Measurements from ENCODE around the gene OVOL3. TPM values are rescaled to one million over a fixed set of nuclear protein-coding genes. Genes with fewer than 3 reads are reported as not detected.

The OVOL3 gene
- total RNA-seq, 1 experiment from 2014 or later = not detected

- BruUV-seq (replicated peaks) = no TSS peak
- intact Hi-C loops (cut with micrococcal nuclease; ENCODE audit: unreplicated experiment) = no loop called here
- Histone ChIP-seq H3K9me3 (ENCODE audit: insufficient read depth, low read depth) (no peaks in the 10 kb centered on the region), H3K36me3 (ENCODE audit: low read depth) (no peaks in the 10 kb centered on the region; the same call in 1 of the 2 replicates), H3K27me3 (ENCODE audit: insufficient read depth, low read depth) (no peaks in the 10 kb centered on the region), H3K4me3 (no peak within 1 kb of the TSS), H4K20me1 (ENCODE audit: insufficient read depth) (peaks cover 4% of the 10 kb centered on the region), H3K79me2 (ENCODE audit: low read depth) (no peaks in the 10 kb centered on the region), H3K9me2 (ENCODE audit: insufficient read depth) (no peaks in the 10 kb centered on the region), H2AFZ (no peak within 1 kb of the TSS), H3K4me1 (replicated peaks; ENCODE audit: insufficient read depth) (no peaks in the 10 kb centered on the region), H3K4me2 (no peak within 1 kb of the TSS), H3F3A (ENCODE audit: insufficient read depth, low read depth) (0 out of 2 replicates have a peak, but pooled peaks cover 5% of the 10 kb centered on the region), H3K27ac (no peak within 1 kb of the TSS)
- ChIA-PET POLR2A (ENCODE audit: unreplicated experiment) (no interaction called here), CTCF (no interaction called here)
- no peak for DNase-seq
- TF ChIP-seq EZH2 (IDR thresholded peaks at IDR 0.05; ENCODE audit: low read depth) (no peak), CTCF (conservative IDR thresholded peaks at IDR 0.05) (no peak)
Measured at GRCh38 chr19:36152352-36153091, 41.6 kb downstream of the OVOL3 start, which contains the start of gene COX7A1. COX7A1 (minus strand) TSS chr19:36152447; CDS start chr19:36152407, 40 bp downstream.

GRCh38 chr19:36153126-36153525, 42.2 kb downstream of the OVOL3 start:
- POLR2A ChIA-PET (ENCODE audit: unreplicated experiment) = no interaction called here
- Histone ChIP-seq H2AFZ (no peak overlapping the region), H3K4me1 (replicated peaks; ENCODE audit: insufficient read depth) (no peaks in the 10 kb centered on the region), H3K27me3 (ENCODE audit: insufficient read depth, low read depth) (no peaks in the 10 kb centered on the region), H4K20me1 (ENCODE audit: insufficient read depth) (peaks cover 4% of the 10 kb centered on the region; the same call in 1 of the 2 replicates), H3K4me3 (no peak overlapping the region), H3K79me2 (ENCODE audit: low read depth) (no peaks in the 10 kb centered on the region), H3K36me3 (ENCODE audit: low read depth) (no peaks in the 10 kb centered on the region; the same call in 1 of the 2 replicates), H3K9me3 (ENCODE audit: insufficient read depth, low read depth) (no peaks in the 10 kb centered on the region), H3K9me2 (ENCODE audit: insufficient read depth) (no peaks in the 10 kb centered on the region), H3K4me2 (no peak overlapping the region), H3F3A (ENCODE audit: insufficient read depth, low read depth) (0 out of 2 replicates have a peak, but pooled peaks cover 5% of the 10 kb centered on the region), H3K27ac (no peak overlapping the region)
- intact Hi-C loops (cut with micrococcal nuclease; ENCODE audit: unreplicated experiment) = no loop called here
- DNase-seq = no peak
- BruUV-seq (replicated peaks) = no TSS peak
- TF ChIP-seq CTCF (conservative IDR thresholded peaks at IDR 0.05) = no peak
- TF ChIP-seq EZH2 (IDR thresholded peaks at IDR 0.05; ENCODE audit: low read depth) = no peak
- CTCF ChIA-PET = no interaction called here

- Histone ChIP-seq H3K4me3 (no peak overlapping the region), H3K9me3 (ENCODE audit: insufficient read depth, low read depth) (no peaks in the 10 kb centered on the region), H3K36me3 (ENCODE audit: low read depth) (no peaks in the 10 kb centered on the region), H3F3A (ENCODE audit: insufficient read depth, low read depth) (no peaks in the 10 kb centered on the region; the same call in 1 of the 2 replicates), H3K27me3 (ENCODE audit: insufficient read depth, low read depth) (no peaks in the 10 kb centered on the region), H3K79me2 (ENCODE audit: low read depth) (no peaks in the 10 kb centered on the region), H2AFZ (no peak overlapping the region), H3K9me2 (ENCODE audit: insufficient read depth) (no peaks in the 10 kb centered on the region), H3K4me2 (no peak overlapping the region), H4K20me1 (ENCODE audit: insufficient read depth) (no peaks in the 10 kb centered on the region; the same call in 1 of the 2 replicates), H3K4me1 (replicated peaks; ENCODE audit: insufficient read depth) (no peaks in the 10 kb centered on the region), H3K27ac (no peak overlapping the region)
- no TSS peak for BruUV-seq (replicated peaks)
- TF ChIP-seq EZH2 (IDR thresholded peaks at IDR 0.05; ENCODE audit: low read depth) = no peak
- TF ChIP-seq CTCF (conservative IDR thresholded peaks at IDR 0.05) = no peak
- intact Hi-C loops (cut with micrococcal nuclease; ENCODE audit: unreplicated experiment) = no loop called here
- DNase-seq = no peak
- POLR2A ChIA-PET (ENCODE audit: unreplicated experiment) = no interaction called here
- CTCF ChIA-PET = no interaction called here
Measured at GRCh38 chr19:36160821-36161596, 50.1 kb downstream of the OVOL3 start.

Other genes starting within 250 kb of the OVOL3 start
- 2.0 and 2.1 TPM in 2 replicates for gene APLP1, start 242.6 kb upstream of the OVOL3 start, total RNA-seq (2021)
- 15.7 and 27.5 TPM in 2 replicates for gene NFKBID, start 210.6 kb upstream of the OVOL3 start, total RNA-seq (2021)
- gene HCST, start 208.6 kb upstream of the OVOL3 start, total RNA-seq (2021) = 1.8 and 2.6 TPM in 2 replicates
- gene TYROBP, start 202.8 kb upstream of the OVOL3 start, total RNA-seq (2021) = not detected in 2 replicates
- gene LRFN3, start 174.8 kb upstream of the OVOL3 start, total RNA-seq (2021) = 10.5 and 14.7 TPM in 2 replicates
- 16.9 and 22.4 TPM in 2 replicates for gene SDHAF1, start 116.0 kb upstream of the OVOL3 start, total RNA-seq (2021)
- 36.6 and 39.5 TPM in 2 replicates for gene SYNE4, start 102.3 kb upstream of the OVOL3 start, total RNA-seq (2021)
- 48.2 and 55.1 TPM in 2 replicates for gene ALKBH6, start 96.9 kb upstream of the OVOL3 start, total RNA-seq (2021)
- gene CLIP3, start 78.3 kb upstream of the OVOL3 start, total RNA-seq (2021) = 4.2 and 5.0 TPM in 2 replicates
- 5.2 and 6.2 TPM in 2 replicates for gene THAP8, start 56.9 kb upstream of the OVOL3 start, total RNA-seq (2021)
- 14.0 and 17.0 TPM in 2 replicates for gene WDR62, start 56.2 kb upstream of the OVOL3 start, total RNA-seq (2021)
- gene POLR2I, start 3.7 kb downstream of the OVOL3 start, total RNA-seq (2021) = 92.2 and 131 TPM in 2 replicates
- gene TBCB, start 4.3 kb downstream of the OVOL3 start, total RNA-seq (2021) = 126 and 150 TPM in 2 replicates
- 1,014 and 1,177 TPM in 2 replicates for gene CAPNS1, start 28.9 kb downstream of the OVOL3 start, total RNA-seq (2021)
- not detected in 2 replicates for gene COX7A1, start 41.3 kb downstream of the OVOL3 start, total RNA-seq (2021)
- gene ZNF565, start 103.5 kb downstream of the OVOL3 start, total RNA-seq (2021) = 3.3 and 4.3 TPM in 2 replicates
- 53.1 and 68.0 TPM in 2 replicates for gene ZNF146, start 104.0 kb downstream of the OVOL3 start, total RNA-seq (2021)